CD4-positive, alpha-beta T cell treated with Interleukin-4 for 1 hour (primary cell): ENCODE results near the gene FSIP1.

Experiments used
- DNase-seq, 2 donors: peaks; one replicate each; pipeline ENCODE4 v3.0.0-alpha.2; 2020 to 2022

Gene FSIP1

GRCh38 chr15:39591141-39591895 lies 191.3 kb downstream of the FSIP1 start:
- no peak for DNase-seq

- no peak for DNase-seq
Observed at GRCh38 chr15:39589815-39590644, 192.6 kb downstream of the FSIP1 start.

- DNase-seq: no peak
Observed at GRCh38 chr15:39589193-39589814, 193.3 kb downstream of the FSIP1 start.

GRCh38 chr15:39588531-39589192 lies 194.0 kb downstream of the FSIP1 start:
- DNase-seq: no peak

- no peak for DNase-seq
Observed at GRCh38 chr15:39587731-39588530, 194.7 kb downstream of the FSIP1 start.

GRCh38 chr15:39587096-39587721 lies 195.4 kb downstream of the FSIP1 start:
- DNase-seq: no peak

GRCh38 chr15:39586387-39587095 lies 196.1 kb downstream of the FSIP1 start:
- DNase-seq: no peak

GRCh38 chr15:39585871-39586301 lies 196.8 kb downstream of the FSIP1 start:
- no peak for DNase-seq

- no peak for DNase-seq
Observed at GRCh38 chr15:39585389-39585841, 197.2 kb downstream of the FSIP1 start.

- DNase-seq: no peak
Observed at GRCh38 chr15:39584662-39585388, 197.8 kb downstream of the FSIP1 start.

GRCh38 chr15:39584266-39584659 lies 198.4 kb downstream of the FSIP1 start:
- DNase-seq: no peak

GRCh38 chr15:39583596-39584265 lies 198.9 kb downstream of the FSIP1 start:
- peak in 1 of 2 donors; percentile 31 for DNase-seq

- DNase-seq: no peak
Observed at GRCh38 chr15:39582977-39583595, 199.6 kb downstream of the FSIP1 start.

GRCh38 chr15:39582286-39582976 lies 200.2 kb downstream of the FSIP1 start:
- DNase-seq: no peak

GRCh38 chr15:39581793-39582285 lies 200.8 kb downstream of the FSIP1 start:
- DNase-seq: no peak

GRCh38 chr15:39581242-39581792 lies 201.3 kb downstream of the FSIP1 start:
- DNase-seq: no peak

GRCh38 chr15:39580485-39581241 lies 202.0 kb downstream of the FSIP1 start, which contains the start of gene THBS1:
Gene THBS1 (plus strand): TSS chr15:39581079. CDS start chr15:39581858, 779 bp downstream.
- peak in 1 of 2 donors; percentile 27 for DNase-seq
